ENCODE data around the gene OR5I1.
"Not testable (repeated sequence)": the region's sequence is repeated elsewhere in the genome, so short reads cannot be mapped to it uniquely, and the experiment has no call there.

The OR5I1 gene

DNA sequence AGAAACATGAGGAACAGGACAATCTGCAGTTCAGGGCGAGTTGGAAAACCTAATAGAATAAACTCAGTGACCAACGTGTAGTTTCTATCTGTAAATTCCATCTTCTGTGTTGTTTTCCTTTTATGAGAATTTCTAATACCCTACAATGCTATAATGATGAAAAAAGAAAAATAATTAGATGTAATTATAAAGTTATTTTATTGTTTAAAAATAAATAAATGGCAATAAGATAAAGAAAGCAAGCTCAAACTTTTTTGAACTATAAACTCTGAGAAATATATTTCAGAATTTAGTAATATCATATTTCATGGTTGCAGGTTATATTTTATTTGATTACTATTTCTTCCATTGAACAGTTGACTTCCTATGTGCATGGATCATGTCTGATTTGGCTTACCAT lies at the start of gene OR5I1:
TSS of gene OR5I1 (minus strand) at position 101 of the 400 bp plus-strand sequence. CDS start at position 101, 0 bp downstream.
- no peak for DNase-seq (ENCODE audit: low read depth in 2 of 2)

- DNase-seq (ENCODE audit: low read depth in 2 of 2): no peak
These were observed 34.7 kb upstream of the OR5I1 start for GRCh38 chr11:55970935-55971334.

- DNase-seq (ENCODE audit: low read depth in 2 of 2): no peak
These were observed 33.6 kb upstream of the OR5I1 start, which contains the start of gene OR10AG1 for GRCh38 chr11:55969845-55970244. TSS of gene OR10AG1 (minus strand) at chr11:55969945. CDS start at chr11:55969907, 38 bp downstream.

DNA sequence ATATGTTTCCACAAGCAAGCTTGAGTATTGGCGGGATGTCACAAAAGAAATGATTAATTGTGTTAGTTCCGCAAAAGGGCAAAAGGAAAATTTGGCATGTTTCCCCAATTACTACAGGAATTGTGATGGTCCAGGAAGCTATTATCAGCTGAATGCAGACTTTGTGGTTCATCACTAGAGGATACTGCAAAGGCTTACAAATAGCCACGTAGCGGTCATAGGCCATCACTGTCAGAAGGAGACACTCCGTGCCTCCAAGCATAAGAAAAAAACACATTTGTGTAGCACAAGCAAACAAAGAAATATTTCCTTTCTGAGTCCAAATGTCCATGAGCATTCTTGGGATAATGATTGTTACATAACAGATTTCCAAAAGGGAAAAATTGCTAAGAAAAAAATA lies 31.7 kb upstream of the OR5I1 start:
- no peak for DNase-seq (ENCODE audit: low read depth in 2 of 2)

GRCh38 chr11:55966391-55966790 lies 30.2 kb upstream of the OR5I1 start:
- DNase-seq (ENCODE audit: low read depth in 2 of 2): no peak

- no peak for DNase-seq (ENCODE audit: low read depth in 2 of 2)
These were observed 20.3 kb upstream of the OR5I1 start for GRCh38 chr11:55956521-55956920.

DNA sequence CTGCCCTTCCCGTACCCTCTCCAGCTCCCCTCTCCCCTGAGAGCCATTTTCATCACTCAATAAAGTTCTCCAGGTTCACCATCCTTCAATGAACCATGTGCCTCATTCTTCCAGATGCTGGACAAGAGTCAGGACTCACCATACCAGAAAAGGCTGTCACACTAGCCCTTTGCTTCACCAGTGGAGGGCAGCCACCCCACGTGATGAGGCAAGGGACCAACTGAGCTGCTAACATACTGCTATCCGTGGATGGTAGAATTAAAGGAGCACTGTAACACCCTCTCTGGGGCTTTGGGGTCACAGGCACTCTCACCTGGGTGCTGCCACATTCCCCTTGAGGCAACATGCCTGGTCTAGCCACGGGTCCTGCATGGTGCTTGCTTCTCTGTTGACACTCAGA lies 13.1 kb upstream of the OR5I1 start:
- DNase-seq (ENCODE audit: low read depth in 2 of 2): no peak

GRCh38 chr11:55942785-55943392 lies 6.7 kb upstream of the OR5I1 start:
- DNase-seq (ENCODE audit: low read depth in 2 of 2): no peak

- no peak for DNase-seq (ENCODE audit: low read depth in 2 of 2)
These were observed 15.7 kb downstream of the OR5I1 start for GRCh38 chr11:55920537-55920936.

- DNase-seq (ENCODE audit: low read depth in 2 of 2): no peak
These were observed 21.7 kb downstream of the OR5I1 start, which contains the start of gene OR5W2 for GRCh38 chr11:55914482-55914881. TSS of gene OR5W2 (minus strand) at chr11:55914582. CDS start at chr11:55914582, 0 bp downstream.

GRCh38 chr11:55902308-55902707 lies 33.9 kb downstream of the OR5I1 start:
- DNase-seq (ENCODE audit: low read depth in 2 of 2): no peak

GRCh38 chr11:55895216-55895615 lies 41.0 kb downstream of the OR5I1 start:
- no peak for DNase-seq (ENCODE audit: low read depth in 2 of 2)

- not testable (repeated sequence) for DNase-seq (ENCODE audit: low read depth in 2 of 2)
These were observed 50.7 kb downstream of the OR5I1 start for GRCh38 chr11:55885481-55885880.
